Endothelial cell of umbilical vein (primary cell): ENCODE data around the gene MNAT1. TPM values are rescaled to one million over a fixed set of nuclear protein-coding genes. Genes with fewer than 3 reads are reported as not detected.
A peak's percentile ranks its signal among the peaks of the same experiment; 100 is the strongest.

Experiments
- BruUV-seq: library from RNA; stranded (reverse); fragments of 400-500 nt; replicated peaks from 2 replicates; lab custom pipeline; 2021; lab: Mats Ljungman, UMichigan
- CTCF ChIA-PET: fragments of 300-600, 350-600 bp; sonication (Branson Sonifier 250); formaldehyde crosslinking; loops from one replicate; lab custom pipeline; 2021; ENCODE audit warnings: antibody characterized with exemption, inconsistent platforms; lab: Charles Lee
- POLR2A ChIA-PET: fragments of 300-600, 350-600 bp; sonication (Branson Sonifier 250); formaldehyde crosslinking; loops from one replicate; lab custom pipeline; 2021; ENCODE audit warnings: antibody characterized with exemption, inconsistent platforms; lab: Charles Lee
- DNase-seq: peaks from one replicate; pipeline ENCODE4 v3.0.0-alpha.2; 2011; ENCODE audit warnings: low read depth, low spot score
- FAIRE-seq: peaks from 2 replicates; lab custom pipeline; 2011; peaks lifted over from hg19 to GRCh38; lab: Jason Lieb, UNC
- H2AFZ ChIP-seq: 2 replicates; pipeline ENCODE4 v1.6.0; 2012; ENCODE audit warnings: low read depth, low read length, control low read depth, inconsistent platforms
- H3K27ac ChIP-seq: 2 replicates; pipeline ENCODE4 v1.5.1; 2011; ENCODE audit warnings: low read depth, mild to moderate bottlenecking, control low read depth, low read length, moderate library complexity; ENCODE audit not compliant: insufficient read depth
- H3K27me3 ChIP-seq, 2 experiments: 2 replicates each; pipeline versions ENCODE4 v1.6.0 to v1.6.1; 2011; ENCODE audit warnings: low read length in 2 of 2, mixed read lengths in 1 of 2; ENCODE audit not compliant: control insufficient read depth in 2 of 2, insufficient read depth in 2 of 2
- H3K36me3 ChIP-seq, 2 experiments: 2 replicates in 1 of 2; 3 replicates in 1 of 2; pipeline ENCODE4 v1.5.1; 2011; ENCODE audit warnings: low read length in 2 of 2, mild to moderate bottlenecking in 1 of 2, moderate library complexity in 1 of 2; ENCODE audit not compliant: control insufficient read depth in 2 of 2, insufficient read depth in 2 of 2; ENCODE audit errors: extremely low read depth in 1 of 2
- H3K4me1 ChIP-seq: 3 replicates; pipeline ENCODE4 v1.5.1; 2011; ENCODE audit warnings: mild to moderate bottlenecking, low read length; ENCODE audit not compliant: control insufficient read depth, insufficient read depth; ENCODE audit errors: extremely low read depth
- H3K4me2 ChIP-seq: 2 replicates; pipeline ENCODE4 v1.6.1; 2011; ENCODE audit warnings: low read length, control low read depth, mixed read lengths; ENCODE audit not compliant: insufficient read depth
- H3K4me3 ChIP-seq, 3 experiments: fragments of 200-600 bp in 1 of 3; sonication (generic), shearing (Covaris generic) in 1 of 3; replicated peaks in 1 of 3; 2 replicates each; pipeline ENCODE4 v1.5.1; 2011 to 2016; ENCODE audit warnings: control low read depth in 3 of 3, low read length in 3 of 3, mild to moderate bottlenecking in 2 of 3, inconsistent platforms in 1 of 3, low read depth in 1 of 3, moderate library complexity in 1 of 3; ENCODE audit not compliant: insufficient read depth in 1 of 3
- H3K79me2 ChIP-seq: 2 replicates; pipeline ENCODE4 v1.6.0; 2012; ENCODE audit warnings: low read length, inconsistent platforms; ENCODE audit not compliant: control insufficient read depth, insufficient read depth
- H3K9ac ChIP-seq: replicated peaks from 2 replicates; pipeline ENCODE3; 2011; ENCODE audit warnings: low read length, control low read depth; ENCODE audit not compliant: insufficient read depth; ENCODE audit errors: extremely low read depth
- H3K9me1 ChIP-seq: replicated peaks from 3 replicates; pipeline ENCODE4 v1.6.0; 2011; ENCODE audit warnings: mild to moderate bottlenecking, low read length; ENCODE audit not compliant: control insufficient read depth, insufficient read depth; ENCODE audit errors: extremely low read depth
- H3K9me3 ChIP-seq: replicated peaks from 2 replicates; pipeline ENCODE4 v1.5.1; 2012; ENCODE audit warnings: low read length, inconsistent platforms; ENCODE audit not compliant: control insufficient read depth, insufficient read depth
- H4K20me1 ChIP-seq: replicated peaks from 2 replicates; pipeline ENCODE3; 2011; ENCODE audit warnings: mild to moderate bottlenecking, low read length; ENCODE audit not compliant: control insufficient read depth, insufficient read depth; ENCODE audit errors: extremely low read depth
- CTCF ChIP-seq, 2 donors: IDR thresholded peaks; 1 replicate in 1 of 2; 2 replicates in 1 of 2; pipeline ENCODE4 v1.5.1; 2011; ENCODE audit warnings: low read length in 2 of 2, mild to moderate bottlenecking in 2 of 2, moderate library complexity in 2 of 2, control low read depth in 1 of 2, inconsistent platforms in 1 of 2, low read depth in 1 of 2; ENCODE audit not compliant: insufficient read depth in 1 of 2; ENCODE audit errors: extremely low read depth in 1 of 2
- EZH2 ChIP-seq: IDR thresholded peaks from 2 replicates; pipeline ENCODE4 v1.6.1; 2012; ENCODE audit warnings: borderline replicate concordance, low read depth, mild to moderate bottlenecking, moderate library complexity, low read length, inconsistent platforms; ENCODE audit not compliant: severe bottlenecking
- FOS ChIP-seq: IDR thresholded peaks from 2 replicates; pipeline ENCODE4 v1.6.1; 2011; ENCODE audit warnings: mild to moderate bottlenecking, low read length, moderate library complexity, borderline replicate concordance; ENCODE audit not compliant: insufficient read depth
- JUN ChIP-seq: IDR thresholded peaks from 2 replicates; pipeline ENCODE4 v1.6.1; 2011; ENCODE audit warnings: borderline replicate concordance, low read depth; ENCODE audit not compliant: insufficient read length, insufficient read depth
- MAX ChIP-seq: IDR thresholded peaks from 2 replicates; pipeline ENCODE4 v1.6.1; 2011; ENCODE audit not compliant: insufficient read depth, insufficient read length
- MYC ChIP-seq: IDR thresholded peaks from one replicate; pipeline ENCODE4 v1.6.1; 2011; ENCODE audit warnings: mild to moderate bottlenecking, low read depth, low read length
- POLR2A ChIP-seq: IDR thresholded peaks from 2 replicates; pipeline ENCODE4 v1.6.1; 2012; ENCODE audit warnings: low read depth, mild to moderate bottlenecking, control low read depth, low read length
- POLR2AphosphoS5 ChIP-seq: IDR thresholded peaks from 2 replicates; pipeline ENCODE4 v1.6.1; 2012; ENCODE audit warnings: low read depth, mild to moderate bottlenecking, control low read depth, low read length, moderate library complexity; ENCODE audit not compliant: insufficient read depth
- dilution Hi-C: fragments of 300-500 bp; cut with MboI; formaldehyde crosslinking; loops from one replicate; pipeline ENCODE4 v1.15.0; 2019; ENCODE audit warnings: low sequenced_read_pairs; ENCODE audit not compliant: extremely low pct_ligation_motif_present
- intact Hi-C: fragments of 100-400 bp; cut with micrococcal nuclease; formaldehyde crosslinking; loops from one replicate; pipeline ENCODE4 v1.10.0; 2022
- polyA plus RNA-seq, 4 experiments: library from polyadenylated mRNA; depleted of rRNA in 3 of 4; stranded (reverse) in 3 of 4; unstranded in 1 of 4; fragments of >200 nt; gene quantifications; 2 replicates each; pipeline versions ENCODE4 v1.2.1 to v1.2.3, GENCODE V29; 2011 to 2012; ENCODE audit warnings: missing spikeins in 1 of 4
- total RNA-seq: library from RNA; stranded (reverse); gene quantifications from 2 replicates; pipeline ENCODE4 v1.2.3, GENCODE V29; 2021

The MNAT1 gene
- total and polyA plus RNA-seq, 2 donors (not counting 3 experiments of a cell fraction or from before 2014, with no cell fraction given), result 35.7 to 55.7 TPM

GRCh38 chr14:60723116-60723906, 11.2 kb upstream of the MNAT1 start:
- DNase-seq, result peak; percentile 66
- intact Hi-C loops (loop anchor here (1.0 to 5.0 kb wide), 6 partner anchors 66 to 476 kb away; partner anchors contain the start of gene PPM1A), dilution Hi-C loops (no loop called here)
- peak overlapping the region; percentile 97 for H2AFZ ChIP-seq
- peak; percentile 35 for FAIRE-seq
- POLR2A ChIA-PET, result interaction anchor here (0.9 to 1.5 kb wide), 4 partner anchors 11 to 302 kb away, joined by 3 to 4 read pairs (median 4); partner anchors contain the start of genes SLC38A6 and TRMT5
- CTCF ChIA-PET, result interaction anchor here (0.8 to 3.8 kb wide), 10 partner anchors 9 to 557 kb away, joined by 3 to 15 read pairs (median 4); no protein-coding TSS in a partner anchor
- TF ChIP-seq POLR2AphosphoS5 (peak; percentile 7), JUN (no peak)
- H3K9me3 ChIP-seq, result no peaks in the 10 kb centered on the region
- peak overlapping the region; percentile 81 to 94 (median 86) for H3K4me3 ChIP-seq
- H4K20me1 ChIP-seq, result peaks cover 2% of the 10 kb centered on the region
- H3K4me2 ChIP-seq, result peak overlapping the region; percentile 80
- H3K27me3 ChIP-seq, result peaks cover 8% of the 10 kb centered on the region in 2 experiments
- peaks cover 2% of the 10 kb centered on the region for H3K79me2 ChIP-seq
- no TSS peak for BruUV-seq
- peaks cover 2 to 4% of the 10 kb centered on the region in 2 experiments for H3K36me3 ChIP-seq
- peak overlapping the region; percentile 83 for H3K9ac ChIP-seq
- peak overlapping the region; percentile 57 for H3K27ac ChIP-seq
- H3K4me1 ChIP-seq, result peaks cover 8% of the 10 kb centered on the region
- no peaks in the 10 kb centered on the region for H3K9me1 ChIP-seq

GRCh38 chr14:60723907-60724618, 10.5 kb upstream of the MNAT1 start, which contains the start of gene SIX4:
Gene SIX4, minus strand, starts transcription at chr14:60724351. Its CDS starts 277 bp downstream, at chr14:60724074.
- FAIRE-seq, result peak; percentile 96
- dilution Hi-C loops, result no loop called here
- POLR2A ChIA-PET, result interaction anchor here (0.9 to 1.5 kb wide), 3 partner anchors 10 to 257 kb away, joined by 3 to 4 read pairs (median 4); partner anchors contain the start of genes SLC38A6 and TRMT5

More at GRCh38 chr14:60723907-60724618, 10.5 kb upstream of the MNAT1 start, which contains the start of gene SIX4:
- no TSS peak for BruUV-seq
- H3K9me3 ChIP-seq, result no peaks in the 10 kb centered on the region
- H3K79me2 ChIP-seq, result peaks cover 2% of the 10 kb centered on the region
- H3K9ac ChIP-seq, result peak within 1 kb of the TSS; percentile 83
- intact Hi-C loops, result loop anchor here (1.0 to 5.0 kb wide), 7 partner anchors 10 to 477 kb away; partner anchors contain the start of genes MNAT1 and PPM1A
- TF ChIP-seq EZH2 (no peak), POLR2AphosphoS5 (no peak), POLR2A (peak; percentile 75), MYC (peak; percentile 12), MAX (no peak), JUN (no peak), CTCF (IDR thresholded peaks at IDR 0.05; ENCODE audit: extremely low read depth in 1 of 2, insufficient read depth in 1 of 2, low read depth in 1 of 2, low read length in 2 of 2) (no peak), FOS (no peak)
- H3K27ac ChIP-seq, result peak within 1 kb of the TSS; percentile 57
- H3K4me1 ChIP-seq, result peaks cover 8% of the 10 kb centered on the region
- CTCF ChIA-PET, result interaction anchor here (0.8 to 3.8 kb wide), 6 partner anchors 8 to 257 kb away, joined by 4 to 15 read pairs (median 9); partner anchors contain the start of genes SLC38A6 and TRMT5
- peak within 1 kb of the TSS; percentile 81 to 94 (median 86) for H3K4me3 ChIP-seq
- peaks cover 0 to 4% of the 10 kb centered on the region in 2 experiments for H3K36me3 ChIP-seq
- no peaks in the 10 kb centered on the region for H3K9me1 ChIP-seq
- peaks cover 8 to 15% of the 10 kb centered on the region in 2 experiments for H3K27me3 ChIP-seq
- peak within 1 kb of the TSS; percentile 97 for H2AFZ ChIP-seq
- H3K4me2 ChIP-seq, result peak within 1 kb of the TSS; percentile 80
- H4K20me1 ChIP-seq, result peaks cover 2% of the 10 kb centered on the region
- DNase-seq, result peak; percentile 85
